ENCODE results near the gene COG1. TPM values are rescaled to one million over a fixed set of nuclear protein-coding genes. Genes with fewer than 3 reads are reported as not detected.

COG1 gene
- total and polyA plus RNA-seq, 2 of the 8 experiments (the other 6 are each of a cell fraction or from before 2014, with no cell fraction given), result 11.0 to 19.5 TPM

- TF ChIP-seq GABPA (IDR thresholded peaks at IDR 0.05; ENCODE audit: borderline replicate concordance, insufficient read depth, low read length), result 0 out of 2 replicates have a peak, but pooled peaks have one; percentile 14
- TF ChIP-seq TEAD4 (IDR thresholded peaks at IDR 0.05; ENCODE audit: low read depth, low read length), result no peak
- TF ChIP-seq SIRT6 (IDR thresholded peaks at IDR 0.05; ENCODE audit: low read length), result no peak
- peak; percentile 51; the same call in 1 of the 2 replicates for TF ChIP-seq YY1 (IDR thresholded peaks at IDR 0.05; ENCODE audit: low read depth, low read length)
- no peak for TF ChIP-seq TAF1 (IDR thresholded peaks at IDR 0.05; ENCODE audit: low read depth, low read length)
- TF ChIP-seq MAFK (IDR thresholded peaks at IDR 0.05; ENCODE audit: low read depth, low read length), result no peak
- no peak for TF ChIP-seq RBBP5 (IDR thresholded peaks at IDR 0.05; ENCODE audit: borderline replicate concordance, low read depth, low read length)
- TF ChIP-seq POU5F1 (IDR thresholded peaks at IDR 0.05; ENCODE audit: low read depth, low read length), result no peak
- no peak for TF ChIP-seq PHF8 (conservative IDR thresholded peaks at IDR 0.05; ENCODE audit: low read depth, low read length)
- peak; percentile 10 to 26; a peak in 1 of 4 replicates for TF ChIP-seq SIN3A (conservative IDR thresholded peaks at IDR 0.05 in 1 of 2, IDR thresholded peaks at IDR 0.05 in 1 of 2; ENCODE audit: low read depth in 1 of 2, low read length in 2 of 2)
- TF ChIP-seq TBP (IDR thresholded peaks at IDR 0.05; ENCODE audit: low read depth, low read length), result no peak; the same call in 1 of the 2 replicates
- TF ChIP-seq GTF2F1 (IDR thresholded peaks at IDR 0.05; ENCODE audit: borderline replicate concordance, low read depth, low read length), result no peak
These were observed 36.6 kb upstream of the COG1 start (continued) for GRCh38 chr17:73156166-73156840.
